ENCODE data around the gene MSMO1.

- TF ChIP-seq YY1 (IDR thresholded peaks at IDR 0.05; ENCODE audit: insufficient read depth, insufficient read length), result no peak
- TF ChIP-seq ZNF274 (IDR thresholded peaks at IDR 0.05; ENCODE audit: low read depth, low read length), result no peak
- TF ChIP-seq SUZ12 (IDR thresholded peaks at IDR 0.05; ENCODE audit: extremely low read depth, insufficient read depth, insufficient read length), result no peak
Observed at GRCh38 chr4:165386328-165386727, 58.9 kb downstream of the MSMO1 start.
